ENCODE results near the gene ANKS6. TPM values are rescaled to one million over a fixed set of nuclear protein-coding genes. Genes with fewer than 3 reads are reported as not detected.
A peak's percentile ranks its signal among the peaks of the same experiment; 100 is the strongest.

ANKS6 gene
- total RNA-seq, 1 donor from 2014 or later, result 16.0 TPM

DNA sequence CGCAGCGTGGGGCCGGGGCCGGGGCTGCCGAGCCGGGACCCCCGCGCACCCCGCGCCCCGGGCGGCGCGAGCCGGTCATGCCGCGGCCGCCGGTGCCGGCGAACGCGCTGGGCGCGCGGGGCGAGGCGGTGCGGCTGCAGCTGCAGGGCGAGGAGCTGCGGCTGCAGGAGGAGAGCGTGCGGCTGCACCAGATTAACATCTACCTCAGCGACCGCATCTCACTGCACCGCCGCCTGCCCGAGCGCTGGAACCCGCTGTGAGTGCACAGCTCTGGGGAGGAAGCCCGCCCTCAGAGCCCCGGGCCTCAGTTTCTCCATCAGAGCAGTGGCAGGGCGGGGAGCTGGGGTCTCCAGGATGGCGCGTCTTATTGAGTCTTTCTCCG lies 11.4 kb upstream of the ANKS6 start:
- H3K27ac ChIP-seq, result no peak overlapping the region
- no peaks in the 10 kb centered on the region for H3K36me3 ChIP-seq
- no peak overlapping the region for H3K9ac ChIP-seq
- peaks cover 16% of the 10 kb centered on the region for H3K79me2 ChIP-seq (ENCODE audit: low read depth)
- Mint-ChIP-seq H3K36me3 (peaks cover under 1% of the 10 kb centered on the region), H3K9me3 (peaks cover 2% of the 10 kb centered on the region), H3K4me1 (peaks cover 47% of the 10 kb centered on the region), H3K27me3 (ENCODE audit: insufficient read depth, low read depth) (peaks cover 12% of the 10 kb centered on the region), H3K27ac (peak overlapping the region; percentile 15), H3K4me3 (peak overlapping the region; percentile 90)
- peaks cover 11% of the 10 kb centered on the region for H4K20me1 ChIP-seq (ENCODE audit: low read depth)
- no peak overlapping the region for H2AFZ ChIP-seq (replicated peaks)
- H3K4me3 ChIP-seq, result peak overlapping the region; percentile 67
- peaks cover 36% of the 10 kb centered on the region for H3F3A ChIP-seq (ENCODE audit: low read depth)
- no peaks in the 10 kb centered on the region for H3K9me3 ChIP-seq (ENCODE audit: low read depth)
- DNase-seq (ENCODE audit: low spot score), result peak; percentile 71
- peaks cover 3% of the 10 kb centered on the region for H3K27me3 ChIP-seq
- peaks cover 29% of the 10 kb centered on the region for H3K4me1 ChIP-seq
- H3K4me2 ChIP-seq, result peak overlapping the region; percentile 98
- TF ChIP-seq CTCF (IDR thresholded peaks at IDR 0.05) (no peak), EZH2 (IDR thresholded peaks at IDR 0.05) (no peak), EZH2phosphoT487 (IDR thresholded peaks at IDR 0.05) (no peak)

DNA sequence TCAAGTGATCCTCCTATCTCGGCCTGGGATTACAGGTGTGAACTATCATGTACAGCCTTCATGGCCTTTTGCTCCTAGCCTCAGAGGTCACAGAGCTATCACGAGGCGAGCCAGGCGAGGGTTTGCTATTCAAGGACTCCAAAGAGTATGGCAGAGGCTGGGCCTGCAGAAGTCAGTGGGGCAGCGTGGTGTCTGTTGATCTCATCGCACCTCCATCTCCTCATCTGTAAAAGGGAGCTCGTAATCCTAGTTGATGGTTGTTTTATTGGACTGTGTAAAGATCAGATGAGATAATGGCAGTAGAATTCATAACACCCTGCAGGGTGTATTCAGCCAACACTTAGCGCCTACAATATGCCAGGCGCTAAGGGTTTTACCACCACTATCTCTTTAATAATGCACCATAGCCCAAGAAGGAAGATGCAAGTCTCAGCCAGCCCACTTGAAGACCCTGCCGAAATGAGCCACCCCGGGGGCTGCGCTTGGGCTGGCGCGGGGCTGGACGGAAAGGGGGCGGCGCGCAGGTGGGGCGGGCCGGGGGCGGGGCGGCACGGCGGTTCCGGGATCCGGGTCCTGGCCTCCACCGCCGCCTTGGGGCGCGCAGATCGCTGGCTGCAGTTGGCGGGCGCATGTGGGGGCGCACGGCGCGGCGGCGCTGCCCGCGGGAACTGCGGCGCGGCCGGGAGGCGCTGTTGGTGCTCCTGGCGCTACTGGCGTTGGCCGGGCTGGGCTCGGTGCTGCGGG lies 10.9 kb upstream of the ANKS6 start, which contains the start of gene GALNT12:
Gene GALNT12, plus strand, starts transcription at position 601 of the 744 bp plus-strand sequence. Its CDS starts 29 bp downstream, at position 630.
- no peak within 1 kb of the TSS for H3K9ac ChIP-seq
- no peaks in the 10 kb centered on the region for H3K9me3 ChIP-seq (ENCODE audit: low read depth)
- H3K4me3 ChIP-seq, result peak within 1 kb of the TSS; percentile 67
- Mint-ChIP-seq H3K27me3 (ENCODE audit: insufficient read depth, low read depth) (peaks cover 15% of the 10 kb centered on the region), H3K9me3 (peaks cover 2% of the 10 kb centered on the region), H3K4me1 (peaks cover 47% of the 10 kb centered on the region), H3K36me3 (no peaks in the 10 kb centered on the region), H3K27ac (peak within 1 kb of the TSS; percentile 22), H3K4me3 (peak within 1 kb of the TSS; percentile 90)
- H3K4me2 ChIP-seq, result peak within 1 kb of the TSS; percentile 98
- peak within 1 kb of the TSS; percentile 45 for H2AFZ ChIP-seq (replicated peaks)
- peaks cover 3% of the 10 kb centered on the region for H3K27me3 ChIP-seq
- peaks cover 11% of the 10 kb centered on the region for H3K79me2 ChIP-seq (ENCODE audit: low read depth)
- no peaks in the 10 kb centered on the region for H3K36me3 ChIP-seq
- peaks cover 29% of the 10 kb centered on the region for H3K4me1 ChIP-seq
- DNase-seq (ENCODE audit: low spot score), result peak; percentile 80
- TF ChIP-seq EZH2phosphoT487 (IDR thresholded peaks at IDR 0.05) (no peak), CTCF (IDR thresholded peaks at IDR 0.05) (no peak), EZH2 (IDR thresholded peaks at IDR 0.05) (no peak)
- H3K27ac ChIP-seq, result no peak within 1 kb of the TSS
- peaks cover 36% of the 10 kb centered on the region for H3F3A ChIP-seq (ENCODE audit: low read depth)
- H4K20me1 ChIP-seq (ENCODE audit: low read depth), result peaks cover 11% of the 10 kb centered on the region

DNA sequence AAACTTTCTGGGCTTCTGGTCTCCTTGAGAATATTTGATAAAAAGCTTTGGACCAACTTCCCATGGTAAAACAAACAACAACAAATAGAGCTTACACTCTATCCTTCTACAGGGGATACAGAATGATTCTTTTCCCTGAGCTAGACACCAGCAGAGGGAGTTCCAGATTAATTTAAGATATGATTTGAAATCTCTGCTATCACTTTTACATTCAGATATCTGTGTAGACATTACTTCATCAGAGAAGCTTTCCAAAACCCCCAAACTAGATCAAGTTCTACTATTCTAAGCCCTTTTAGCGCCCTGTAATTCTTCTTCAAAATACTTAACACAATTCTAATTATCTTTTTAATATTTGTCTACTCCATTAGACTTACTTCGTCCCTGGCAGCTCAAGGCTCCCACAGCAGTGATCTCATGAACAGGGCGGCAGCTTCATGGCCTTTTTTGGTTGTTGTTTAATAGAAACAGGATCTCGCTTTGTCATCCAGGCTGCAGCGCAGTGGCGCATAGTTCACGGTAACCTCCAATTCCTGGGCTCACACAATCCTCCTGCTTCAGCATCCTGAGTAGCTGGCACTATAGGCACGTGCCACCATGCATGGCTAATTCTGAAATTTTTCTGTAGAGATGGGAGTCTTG lies 10.2 kb upstream of the ANKS6 start:
- Histone ChIP-seq H3K4me3 (no peak overlapping the region), H3K4me1 (peaks cover 29% of the 10 kb centered on the region), H3K79me2 (ENCODE audit: low read depth) (peaks cover 3% of the 10 kb centered on the region), H3K27ac (no peak overlapping the region), H3K9ac (no peak overlapping the region), H3F3A (ENCODE audit: low read depth) (peaks cover 36% of the 10 kb centered on the region), H3K4me2 (no peak overlapping the region), H3K9me3 (ENCODE audit: low read depth) (no peaks in the 10 kb centered on the region), H2AFZ (replicated peaks) (no peak overlapping the region), H3K27me3 (peaks cover 3% of the 10 kb centered on the region), H4K20me1 (ENCODE audit: low read depth) (peaks cover 11% of the 10 kb centered on the region), H3K36me3 (no peaks in the 10 kb centered on the region)
- H3K27ac Mint-ChIP-seq, result no peak overlapping the region
- H3K9me3 Mint-ChIP-seq, result peaks cover 2% of the 10 kb centered on the region
- peaks cover 15% of the 10 kb centered on the region for H3K27me3 Mint-ChIP-seq (ENCODE audit: insufficient read depth, low read depth)
- H3K4me3 Mint-ChIP-seq, result peak overlapping the region; percentile 88
- H3K4me1 Mint-ChIP-seq, result peaks cover 50% of the 10 kb centered on the region
- no peaks in the 10 kb centered on the region for H3K36me3 Mint-ChIP-seq
- TF ChIP-seq EZH2phosphoT487 (IDR thresholded peaks at IDR 0.05) (no peak), EZH2 (IDR thresholded peaks at IDR 0.05) (no peak)
- no peak for DNase-seq (ENCODE audit: low spot score)
